Omental fat pad (tissue), 4 donors: ENCODE results near the gene RNASE11. TPM values are rescaled to one million over a fixed set of nuclear protein-coding genes. Genes with fewer than 3 reads are reported as not detected.

Experiments
- ATAC-seq: fragments of 150-250 bp; one replicate; pipeline ENCODE4 v1.9.1; 2016; ENCODE audit warnings: mild to moderate bottlenecking, moderate library complexity; ENCODE audit not compliant: low FRiP score
- DNase-seq: peaks from one replicate; pipeline ENCODE4 v3.0.0-alpha.2; 2019; ENCODE audit warnings: low spot score
- CTCF ChIP-seq, 3 donors: fragments of 450-650 bp; IDR thresholded peaks; one replicate each; pipeline ENCODE4 v1.5.1; 2016 to 2017; ENCODE audit warnings: antibody characterized with exemption in 3 of 3, mild to moderate bottlenecking in 3 of 3, moderate library complexity in 2 of 3
- total RNA-seq, 4 donors: library from RNA; depleted of rRNA; stranded (reverse); fragments of >200 nt; gene quantifications; one replicate each; pipeline ENCODE4 v1.1.0, GENCODE V29; 2016

Gene RNASE11
- total RNA-seq, 4 donors from 2014 or later: not detected

GRCh38 chr14:20551606-20552005 lies 36.2 kb downstream of the RNASE11 start:
- DNase-seq (no peak), ATAC-seq (no peak)
- TF ChIP-seq CTCF (IDR thresholded peaks at IDR 0.05): no peak

- no peak for TF ChIP-seq CTCF (IDR thresholded peaks at IDR 0.05)
- ATAC-seq (no peak), DNase-seq (no peak)
Measured at GRCh38 chr14:20550926-20551325, 36.9 kb downstream of the RNASE11 start.

- DNase-seq: no peak
Measured at GRCh38 chr14:20548414-20549158, 39.2 kb downstream of the RNASE11 start.

GRCh38 chr14:20546877-20547276 lies 40.9 kb downstream of the RNASE11 start:
- no peak for DNase-seq
- ATAC-seq: no peak

More at GRCh38 chr14:20548414-20549158, 39.2 kb downstream of the RNASE11 start:
- TF ChIP-seq CTCF (IDR thresholded peaks at IDR 0.05): no peak
- no peak for ATAC-seq

GRCh38 chr14:20539906-20540305 lies 47.9 kb downstream of the RNASE11 start:
- TF ChIP-seq CTCF (IDR thresholded peaks at IDR 0.05): no peak
- DNase-seq (no peak), ATAC-seq (no peak)

More at GRCh38 chr14:20546877-20547276, 40.9 kb downstream of the RNASE11 start:
- no peak for TF ChIP-seq CTCF (IDR thresholded peaks at IDR 0.05)

Other genes starting within 250 kb of the RNASE11 start
- 10 to 100 TPM in 1 of 4 donors, 1 to 10 TPM in 3; 4.3 to 12.9 (median 7.7) TPM for gene PARP2, start 244.4 kb downstream of the RNASE11 start, total RNA-seq
- gene TEP1, start 174.5 kb downstream of the RNASE11 start, total RNA-seq: 10 to 100 TPM; 22.9 to 38.8 (median 27.8) TPM
- 1 to 10 TPM in 1 of 4 donors, under 1 TPM in 3; 0.12 to 2.0 (median 0.39) TPM for gene KLHL33, start 151.8 kb downstream of the RNASE11 start, total RNA-seq
- gene OSGEP, start 133.2 kb downstream of the RNASE11 start, total RNA-seq: 10 to 100 TPM; 30.9 to 55.1 (median 53.4) TPM
- 100 to 1,000 TPM; 110 to 146 (median 131) TPM for gene APEX1, start 132.8 kb downstream of the RNASE11 start, total RNA-seq
- 10 to 100 TPM; 20.4 to 24.4 (median 22.5) TPM for gene PIP4P1, start 126.6 kb downstream of the RNASE11 start, total RNA-seq
- gene PNP, start 118.6 kb downstream of the RNASE11 start, total RNA-seq: 100 to 1,000 TPM in 2 of 4 donors, 10 to 100 TPM in 2; 28.4 to 437 (median 117) TPM
- not detected for gene RNASE10, start 82.5 kb downstream of the RNASE11 start, total RNA-seq
- not detected for gene RNASE9, start 27.0 kb downstream of the RNASE11 start, total RNA-seq
- not detected for gene RNASE12, start 3.4 kb upstream of the RNASE11 start, total RNA-seq
- gene OR6S1, start 53.7 kb upstream of the RNASE11 start, total RNA-seq: not detected
- 100 to 1,000 TPM; 115 to 280 (median 181) TPM for gene RNASE4, start 96.6 kb upstream of the RNASE11 start, total RNA-seq
- 100 to 1,000 TPM in 1 of 4 donors, 10 to 100 TPM in 3; 24.4 to 114 (median 45.6) TPM for gene ANG, start 100.8 kb upstream of the RNASE11 start, total RNA-seq
- not detected for gene EDDM3A, start 157.9 kb upstream of the RNASE11 start, total RNA-seq
- not detected for gene EDDM3B, start 180.4 kb upstream of the RNASE11 start, total RNA-seq
- gene RNASE6, start 193.3 kb upstream of the RNASE11 start, total RNA-seq: 10 to 100 TPM; 18.0 to 48.5 (median 30.1) TPM
- 1,000 to 10,000 TPM in 3 of 4 donors, 100 to 1,000 TPM in 1; 999 to 1,585 (median 1,253) TPM for gene RNASE1, start 214.8 kb upstream of the RNASE11 start, total RNA-seq